ENCODE measurements around the gene GJB1.
"Not testable (repeated sequence)": the region's sequence is repeated elsewhere in the genome, so short reads cannot be mapped to it uniquely, and the experiment has no call there.

The GJB1 gene

GRCh38 chrX:71269801-71270395 lies 46.9 kb downstream of the GJB1 start:
- H3K4me2 ChIP-seq (ENCODE audit: low read length), result no peak overlapping the region
- no peaks in the 10 kb centered on the region for H3K36me3 ChIP-seq (ENCODE audit: insufficient read depth, low read length)
- H3K9me3 ChIP-seq (replicated peaks; ENCODE audit: low read length), result peaks cover 2% of the 10 kb centered on the region
- H3K4me1 ChIP-seq (ENCODE audit: control insufficient read depth, insufficient read depth, low read length), result no peaks in the 10 kb centered on the region
- no peaks in the 10 kb centered on the region for H3K27me3 ChIP-seq (ENCODE audit: control insufficient read depth, insufficient read depth, low read length)
- no peak overlapping the region for H3K4me3 ChIP-seq (ENCODE audit: low read length)
- no peak overlapping the region for H3K9ac ChIP-seq (ENCODE audit: low read depth, low read length)

GRCh38 chrX:71272313-71272712 lies 49.3 kb downstream of the GJB1 start:
- H3K36me3 ChIP-seq (ENCODE audit: insufficient read depth, low read length); H3K9me3 ChIP-seq (replicated peaks; ENCODE audit: low read length); H3K9ac ChIP-seq (ENCODE audit: low read depth, low read length); H3K4me3 ChIP-seq (ENCODE audit: low read length); H3K4me2 ChIP-seq (ENCODE audit: low read length); H3K4me1 ChIP-seq (ENCODE audit: control insufficient read depth, insufficient read depth, low read length); H3K27me3 ChIP-seq (ENCODE audit: control insufficient read depth, insufficient read depth, low read length): not testable (repeated sequence)

All from skeletal muscle satellite cell (primary cell).